ENCODE results near the gene SLC27A2.

DNA sequence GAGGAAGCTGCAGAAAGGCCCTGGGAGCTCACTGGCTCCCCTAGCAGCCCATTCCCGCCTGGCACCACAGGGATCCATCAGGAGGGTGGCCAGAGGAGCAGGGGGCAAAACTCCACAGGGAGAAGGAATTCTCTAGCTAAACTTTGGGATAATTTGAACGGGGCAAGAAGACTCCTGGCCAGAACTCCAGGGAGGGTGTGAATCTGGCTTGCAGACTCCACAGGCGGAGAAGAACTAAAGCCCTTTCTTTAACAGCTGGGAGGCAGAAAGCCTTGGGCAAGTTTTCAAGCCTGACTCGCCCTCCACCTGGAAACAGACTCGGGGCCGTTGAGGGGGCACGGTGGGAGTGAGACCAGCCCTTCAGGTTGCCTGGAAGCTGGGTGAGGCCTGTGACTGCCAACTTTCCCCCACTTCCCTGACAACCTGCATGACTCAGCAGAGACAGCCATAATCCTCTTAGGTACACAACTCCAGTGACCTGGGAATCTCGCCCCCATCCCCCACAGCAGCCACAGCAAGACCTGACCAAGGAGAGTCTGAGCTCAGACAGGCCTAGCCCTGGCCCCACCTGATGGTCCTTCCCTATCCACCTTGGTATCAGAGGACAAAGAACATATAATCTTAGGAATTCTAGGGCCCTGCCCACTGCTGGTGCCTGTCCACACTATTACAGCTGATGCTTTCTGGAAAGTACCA lies 28.6 kb downstream of the SLC27A2 start:
- TF ChIP-seq CTCF (conservative IDR thresholded peaks at IDR 0.05 in 1 of 2, IDR thresholded peaks at IDR 0.05 in 1 of 2; ENCODE audit: extremely low read depth in 1 of 2, insufficient read depth in 1 of 2, low read depth in 1 of 2, low read length in 2 of 2) (no peak), EZH2 (IDR thresholded peaks at IDR 0.05; ENCODE audit: borderline replicate concordance, low read length) (no peak)
